Testis (tissue), 3 donors: ENCODE measurements around the gene PDCL3. TPM values are rescaled to one million over a fixed set of nuclear protein-coding genes. Genes with fewer than 3 reads are reported as not detected.

Experiments
- DNase-seq: peaks from one replicate; pipeline ENCODE4 v3.0.0-alpha.2; 2019
- H3K27ac ChIP-seq, 2 donors: fragments of 200-600 bp; sonication (generic); one replicate each; pipeline ENCODE4 v1.5.1; 2019
- H3K27me3 ChIP-seq: fragments of 200-600 bp; sonication (generic); one replicate; pipeline ENCODE4 v1.5.1; 2019
- H3K36me3 ChIP-seq: fragments of 200-600 bp; sonication (generic); one replicate; pipeline ENCODE4 v1.5.1; 2017; ENCODE audit warnings: low read depth; ENCODE audit errors: missing control alignments
- H3K4me1 ChIP-seq: fragments of 200-600 bp; sonication (generic); one replicate; pipeline ENCODE4 v1.5.1; 2019
- H3K4me3 ChIP-seq, 2 donors: fragments of 200-600 bp; sonication (generic); one replicate each; pipeline ENCODE4 v1.5.1; 2017 to 2019
- H3K9me3 ChIP-seq: fragments of 200-600 bp; sonication (generic); one replicate; pipeline ENCODE4 v1.5.1; 2017
- POLR2A ChIP-seq: fragments of 450-650 bp; IDR thresholded peaks from one replicate; pipeline ENCODE4 v1.6.1; 2017; ENCODE audit warnings: antibody characterized with exemption, mild to moderate bottlenecking, moderate library complexity
- WGBS, 2 donors: methylation state at CpG; one replicate each; pipeline ENCODE4 v1.1.5; 2018; 5-methylcytosine and 5-hydroxymethylcytosine counted together
- intact Hi-C: fragments of 100-400 bp; cut with DNase I; formaldehyde crosslinking; loops from one replicate; pipeline ENCODE4 v1.15.1; 2023; ENCODE audit warnings: low total_unique reads
- polyA plus RNA-seq: library from polyadenylated mRNA; stranded (reverse); fragments of 350-450 nt; fragmentation: Illumina TruSeq; extraction: RNeasy Lipid Tissue Mini Kit (QIAGEN cat#74804); gene quantifications from one replicate; pipeline ENCODE4 v1.2.3, GENCODE V29; 2014; ENCODE audit warnings: low read depth, low replicate concordance; ENCODE audit not compliant: insufficient read depth
- total RNA-seq, 2 donors: library from RNA; depleted of rRNA; stranded (reverse); fragments of >200 nt; gene quantifications; one replicate each; pipeline ENCODE4 v1.2.3, GENCODE V29; 2016
- TF ChIP-seq, protein P1 (sequence below), 3 experiments: fragments of 450-650 bp in 2 of 3; fragments of 200-600 bp in 1 of 3; sonication (generic) in 1 of 3; IDR thresholded peaks; one replicate each; pipeline ENCODE4 v1.5.1; 2016 to 2019; ENCODE audit warnings: antibody characterized with exemption in 3 of 3, mild to moderate bottlenecking in 2 of 3, moderate library complexity in 1 of 3

Gene PDCL3
- total and polyA plus RNA-seq, 3 donors from 2014 or later: 26.4 to 35.4 (median 33.3) TPM

GRCh38 chr2:100614455-100615000 lies 51.7 kb downstream of the PDCL3 start:
- 93 to 100% methylated on average over 3 to 11 of the region's 11 CpGs for WGBS, 2 donors
- Histone ChIP-seq H3K27ac (no peak overlapping the region), H3K36me3 (no peaks in the 10 kb centered on the region), H3K27me3 (no peaks in the 10 kb centered on the region), H3K4me3 (no peak overlapping the region), H3K4me1 (no peaks in the 10 kb centered on the region), H3K9me3 (no peaks in the 10 kb centered on the region)
- TF ChIP-seq, protein P1, sequence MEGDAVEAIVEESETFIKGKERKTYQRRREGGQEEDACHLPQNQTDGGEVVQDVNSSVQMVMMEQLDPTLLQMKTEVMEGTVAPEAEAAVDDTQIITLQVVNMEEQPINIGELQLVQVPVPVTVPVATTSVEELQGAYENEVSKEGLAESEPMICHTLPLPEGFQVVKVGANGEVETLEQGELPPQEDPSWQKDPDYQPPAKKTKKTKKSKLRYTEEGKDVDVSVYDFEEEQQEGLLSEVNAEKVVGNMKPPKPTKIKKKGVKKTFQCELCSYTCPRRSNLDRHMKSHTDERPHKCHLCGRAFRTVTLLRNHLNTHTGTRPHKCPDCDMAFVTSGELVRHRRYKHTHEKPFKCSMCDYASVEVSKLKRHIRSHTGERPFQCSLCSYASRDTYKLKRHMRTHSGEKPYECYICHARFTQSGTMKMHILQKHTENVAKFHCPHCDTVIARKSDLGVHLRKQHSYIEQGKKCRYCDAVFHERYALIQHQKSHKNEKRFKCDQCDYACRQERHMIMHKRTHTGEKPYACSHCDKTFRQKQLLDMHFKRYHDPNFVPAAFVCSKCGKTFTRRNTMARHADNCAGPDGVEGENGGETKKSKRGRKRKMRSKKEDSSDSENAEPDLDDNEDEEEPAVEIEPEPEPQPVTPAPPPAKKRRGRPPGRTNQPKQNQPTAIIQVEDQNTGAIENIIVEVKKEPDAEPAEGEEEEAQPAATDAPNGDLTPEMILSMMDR (IDR thresholded peaks at IDR 0.05): no peak
- TF ChIP-seq POLR2A: no peak
- no peak for DNase-seq
- intact Hi-C loops: no loop called here

DNA sequence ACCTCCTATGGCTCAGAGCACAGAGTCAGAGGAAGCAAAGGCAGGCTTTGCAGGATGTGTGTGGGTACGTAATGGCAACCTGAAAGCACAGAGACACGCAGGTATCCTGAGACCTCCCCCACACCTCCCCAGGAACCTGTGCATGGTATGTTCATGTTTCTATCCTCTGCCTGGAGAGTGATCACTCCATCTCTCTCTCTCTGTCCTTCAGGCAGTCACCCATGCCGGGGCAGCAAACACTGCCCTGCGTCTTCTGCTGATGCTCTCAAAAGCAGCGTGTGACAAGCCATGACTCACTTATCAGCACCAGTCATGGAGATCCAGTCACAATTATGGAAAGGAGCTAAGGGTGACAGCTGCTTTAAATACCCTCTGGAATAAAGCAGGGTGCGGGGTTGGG lies 52.7 kb downstream of the PDCL3 start:
- H3K9me3 ChIP-seq: no peaks in the 10 kb centered on the region
- TF ChIP-seq, protein P1 (IDR thresholded peaks at IDR 0.05): no peak
- TF ChIP-seq POLR2A: no peak
- no peak for DNase-seq
- WGBS, 2 donors: 86 to 94% methylated on average over 6 of the region's 6 CpGs
- intact Hi-C loops: no loop called here
- no peaks in the 10 kb centered on the region for H3K4me1 ChIP-seq
- H3K4me3 ChIP-seq: no peak overlapping the region
- H3K36me3 ChIP-seq: no peaks in the 10 kb centered on the region
- no peaks in the 10 kb centered on the region for H3K27me3 ChIP-seq
- H3K27ac ChIP-seq: no peak overlapping the region

GRCh38 chr2:100615886-100616285 lies 53.1 kb downstream of the PDCL3 start:
- H3K9me3 ChIP-seq: no peaks in the 10 kb centered on the region
- no peak for DNase-seq
- H3K4me1 ChIP-seq: no peaks in the 10 kb centered on the region
- intact Hi-C loops: no loop called here
- no peak for TF ChIP-seq POLR2A
- TF ChIP-seq, protein P1 (IDR thresholded peaks at IDR 0.05): no peak
- no peaks in the 10 kb centered on the region for H3K36me3 ChIP-seq
- no peak overlapping the region for H3K27ac ChIP-seq
- H3K27me3 ChIP-seq: no peaks in the 10 kb centered on the region
- H3K4me3 ChIP-seq: no peak overlapping the region
- 74 to 82% methylated on average over 4 of the region's 4 CpGs for WGBS, 2 donors

DNA sequence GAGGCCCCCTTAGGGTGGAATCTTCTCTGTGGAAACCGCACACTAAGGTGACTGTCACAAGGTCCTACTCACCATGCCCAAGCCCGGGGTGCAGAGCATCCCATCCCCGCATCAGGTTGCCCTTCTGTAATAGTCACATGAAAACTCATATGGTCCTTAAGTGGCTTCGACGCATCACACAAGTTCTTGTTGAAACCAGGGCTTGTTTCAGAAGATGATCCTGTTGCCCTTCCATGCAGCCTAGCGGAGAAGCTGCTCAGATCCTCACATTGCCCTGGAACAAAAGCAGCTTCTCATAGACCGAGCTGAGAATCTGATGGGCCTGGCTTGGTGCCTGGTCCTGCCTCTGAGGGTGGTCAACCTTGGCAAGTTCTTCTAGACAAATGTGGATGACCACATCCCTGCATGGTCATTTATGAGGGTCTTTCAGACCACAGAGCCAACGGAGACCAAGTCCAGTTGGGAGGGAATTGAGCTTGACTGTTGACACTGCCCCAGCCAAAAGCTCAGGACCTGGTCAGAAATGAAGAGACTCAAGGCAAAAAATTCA lies 54.1 kb downstream of the PDCL3 start:
- no peak for DNase-seq
- no peaks in the 10 kb centered on the region for H3K27me3 ChIP-seq
- H3K9me3 ChIP-seq: no peaks in the 10 kb centered on the region
- 75 to 91% methylated on average over 3 to 8 of the region's 8 CpGs for WGBS, 2 donors
- no peaks in the 10 kb centered on the region for H3K36me3 ChIP-seq
- intact Hi-C loops: no loop called here
- H3K27ac ChIP-seq: no peak overlapping the region
- H3K4me1 ChIP-seq: no peaks in the 10 kb centered on the region
- TF ChIP-seq POLR2A: no peak
- TF ChIP-seq, protein P1 (IDR thresholded peaks at IDR 0.05): no peak
- H3K4me3 ChIP-seq: no peak overlapping the region

DNA sequence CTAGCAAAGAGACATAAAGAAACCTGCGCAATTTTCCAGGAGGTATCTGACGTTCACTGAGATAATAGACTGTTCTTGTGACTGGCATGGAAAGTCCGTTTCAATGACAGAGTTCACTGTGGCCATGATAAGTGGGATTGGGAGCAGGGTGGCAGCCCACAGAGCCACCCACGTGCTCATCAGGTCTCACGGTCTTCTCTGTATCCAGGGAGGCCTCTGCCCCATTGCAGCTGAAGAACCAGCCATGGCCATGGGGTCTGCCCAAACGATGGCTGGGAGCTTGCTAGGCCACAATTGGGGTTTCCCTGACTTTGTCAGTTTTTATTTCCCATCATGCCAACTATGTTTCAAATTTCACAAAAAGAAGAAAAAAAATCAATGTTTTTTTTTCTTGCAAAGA lies 57.2 kb downstream of the PDCL3 start:
- intact Hi-C loops: no loop called here
- H3K36me3 ChIP-seq: no peaks in the 10 kb centered on the region
- no peak overlapping the region for H3K4me3 ChIP-seq
- no peaks in the 10 kb centered on the region for H3K9me3 ChIP-seq
- 71 to 84% methylated on average over 6 of the region's 6 CpGs for WGBS, 2 donors
- no peak overlapping the region for H3K27ac ChIP-seq
- no peaks in the 10 kb centered on the region for H3K27me3 ChIP-seq
- no peaks in the 10 kb centered on the region for H3K4me1 ChIP-seq
- no peak for DNase-seq
- TF ChIP-seq, protein P1 (IDR thresholded peaks at IDR 0.05): no peak
- TF ChIP-seq POLR2A: no peak
